ENCODE data around the gene KRT38. TPM values are rescaled to one million over a fixed set of nuclear protein-coding genes. Genes with fewer than 3 reads are reported as not detected.
"Not testable (repeated sequence)": the region's sequence is repeated elsewhere in the genome, so short reads cannot be mapped to it uniquely, and the experiment has no call there.

The KRT38 gene
- total RNA-seq, 1 donor from 2014 or later: not detected

DNA sequence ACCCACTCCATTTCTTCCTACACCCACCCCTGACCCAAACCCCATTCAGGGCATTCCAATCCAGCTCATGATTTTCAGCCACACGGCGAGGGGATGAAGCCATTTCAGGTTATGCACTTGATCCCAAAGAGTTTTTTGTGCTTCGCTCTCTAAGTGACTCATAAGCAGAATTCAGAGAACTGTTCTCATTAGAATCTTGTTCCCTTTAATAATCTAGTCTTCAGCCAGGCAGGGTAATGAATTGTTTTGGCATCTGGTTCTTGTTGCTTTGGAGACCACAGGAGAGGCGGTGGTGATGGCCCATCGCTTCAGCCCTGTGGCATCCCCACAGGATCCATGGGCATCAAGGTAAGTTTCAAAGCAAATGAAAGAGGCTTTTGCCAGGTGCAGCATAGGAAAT is 38.6 kb downstream of the KRT38 start:
- Histone ChIP-seq H3K4me1 (no peaks in the 10 kb centered on the region), H3K27ac (no peak overlapping the region), H3K9me3 (no peaks in the 10 kb centered on the region), H3K36me3 (no peaks in the 10 kb centered on the region), H3K4me3 (no peak overlapping the region), H3K27me3 (no peaks in the 10 kb centered on the region)
- intact Hi-C loops (cut with DNase I): no loop called here
- ATAC-seq: no peak
- TF ChIP-seq CTCF (IDR thresholded peaks at IDR 0.05): no peak
- DNase-seq: no peak

- H3K36me3 ChIP-seq: no peaks in the 10 kb centered on the region
- H3K9me3 ChIP-seq: no peaks in the 10 kb centered on the region
- intact Hi-C loops (cut with DNase I): no loop called here
- ATAC-seq: no peak
- no peak within 1 kb of the TSS for H3K4me3 ChIP-seq
- no peak for TF ChIP-seq CTCF (IDR thresholded peaks at IDR 0.05)
- no peak within 1 kb of the TSS for H3K27ac ChIP-seq
- no peaks in the 10 kb centered on the region for H3K4me1 ChIP-seq
- no peak for DNase-seq
- H3K27me3 ChIP-seq: no peaks in the 10 kb centered on the region
Measured at GRCh38 chr17:41396996-41397660, 43.7 kb downstream of the KRT38 start, which contains the start of gene KRT31. TSS of gene KRT31 (minus strand) at chr17:41397608. CDS start at chr17:41397539, 69 bp downstream.

- DNase-seq (no peak), ATAC-seq (no peak)
- Histone ChIP-seq H3K27me3 (no peaks in the 10 kb centered on the region), H3K27ac (no peak overlapping the region), H3K4me1 (no peaks in the 10 kb centered on the region), H3K9me3 (no peaks in the 10 kb centered on the region), H3K4me3 (no peak overlapping the region), H3K36me3 (no peaks in the 10 kb centered on the region)
- TF ChIP-seq CTCF (IDR thresholded peaks at IDR 0.05): no peak
- intact Hi-C loops (cut with DNase I): no loop called here
Measured at GRCh38 chr17:41396340-41396739, 44.4 kb downstream of the KRT38 start.

GRCh38 chr17:41395611-41396010 is 45.2 kb downstream of the KRT38 start:
- Histone ChIP-seq H3K9me3 (no peaks in the 10 kb centered on the region), H3K36me3 (no peaks in the 10 kb centered on the region), H3K4me1 (no peaks in the 10 kb centered on the region), H3K4me3 (no peak overlapping the region), H3K27me3 (peaks cover under 1% of the 10 kb centered on the region), H3K27ac (no peak overlapping the region)
- ATAC-seq: no peak
- intact Hi-C loops (cut with DNase I): no loop called here
- TF ChIP-seq CTCF (IDR thresholded peaks at IDR 0.05): no peak
- DNase-seq: no peak

GRCh38 chr17:41395044-41395443 is 45.7 kb downstream of the KRT38 start:
- ATAC-seq; intact Hi-C loops (cut with DNase I); DNase-seq; H3K36me3 ChIP-seq; H3K27ac ChIP-seq; H3K9me3 ChIP-seq; H3K27me3 ChIP-seq; H3K4me3 ChIP-seq; H3K4me1 ChIP-seq: not testable (repeated sequence)

DNA sequence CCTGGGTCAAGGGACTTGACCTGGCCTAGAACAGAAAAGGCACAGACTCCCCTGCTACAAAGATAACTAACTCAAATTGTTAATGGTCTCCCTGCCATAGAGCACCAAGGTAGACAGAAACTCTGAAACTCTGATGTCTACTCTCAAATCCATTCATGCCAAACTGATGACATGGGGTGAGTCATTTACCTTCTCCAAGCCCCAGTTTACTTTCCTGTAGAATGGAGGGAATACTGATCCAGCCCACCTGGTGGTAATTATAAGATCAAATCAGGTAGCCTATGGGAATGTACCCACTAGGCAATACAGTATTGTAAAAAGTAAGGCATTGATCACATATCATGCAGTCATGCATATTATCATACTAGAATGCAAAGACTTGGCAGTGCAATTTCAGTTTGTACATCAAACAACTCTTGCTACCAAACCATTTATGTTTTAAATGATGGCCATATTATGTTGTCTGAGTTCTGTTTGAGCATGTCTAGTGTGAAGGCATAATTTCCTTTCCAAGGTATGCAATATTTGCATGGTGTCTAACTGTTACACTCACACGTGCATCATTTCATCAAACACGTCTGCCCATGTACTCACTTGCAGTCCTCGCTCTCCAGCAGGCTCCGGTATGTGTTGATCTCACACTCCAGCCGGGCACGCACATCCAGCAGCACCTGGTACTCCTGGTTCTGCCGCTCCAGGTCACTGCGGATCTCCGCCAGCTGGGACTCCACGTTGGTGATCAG is 46.4 kb downstream of the KRT38 start:
- no peak for TF ChIP-seq CTCF (IDR thresholded peaks at IDR 0.05)
- DNase-seq: no peak
- Histone ChIP-seq H3K4me3 (no peak overlapping the region), H3K27me3 (peaks cover 4% of the 10 kb centered on the region), H3K36me3 (no peaks in the 10 kb centered on the region), H3K27ac (no peak overlapping the region), H3K9me3 (no peaks in the 10 kb centered on the region), H3K4me1 (no peaks in the 10 kb centered on the region)
- intact Hi-C loops (cut with DNase I): no loop called here
- ATAC-seq: no peak

All from upper lobe of right lung (tissue), 1 donor.